ENCODE data around the gene HS3ST5. TPM values are rescaled to one million over a fixed set of nuclear protein-coding genes. Genes with fewer than 3 reads are reported as not detected.

The HS3ST5 gene
- total and polyA plus RNA-seq, 9 donors: 0.08 TPM; not detected in 8

DNA sequence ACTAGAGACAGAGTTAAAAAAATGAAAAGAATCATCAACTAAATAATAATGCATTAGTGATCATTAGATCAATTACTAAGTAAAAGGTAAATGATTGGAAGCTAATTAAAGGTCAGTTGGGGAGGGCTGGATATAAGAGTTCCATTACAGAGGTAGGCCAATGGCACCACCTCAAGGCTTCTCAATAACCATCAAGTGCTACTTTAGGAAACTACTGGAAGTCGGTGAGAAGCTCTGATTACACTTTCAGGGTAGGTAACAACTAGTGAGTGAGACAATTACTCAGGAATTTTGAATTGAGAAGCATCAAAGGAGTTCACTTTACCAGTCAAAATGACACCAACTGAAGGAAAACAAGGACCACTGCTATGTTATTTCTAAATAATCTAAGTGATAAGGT is 281.7 kb downstream of the HS3ST5 start:
- 69 to 77% (median 73%) methylated on average over 1 of the region's 1 CpG for WGBS, 3 donors

DNA sequence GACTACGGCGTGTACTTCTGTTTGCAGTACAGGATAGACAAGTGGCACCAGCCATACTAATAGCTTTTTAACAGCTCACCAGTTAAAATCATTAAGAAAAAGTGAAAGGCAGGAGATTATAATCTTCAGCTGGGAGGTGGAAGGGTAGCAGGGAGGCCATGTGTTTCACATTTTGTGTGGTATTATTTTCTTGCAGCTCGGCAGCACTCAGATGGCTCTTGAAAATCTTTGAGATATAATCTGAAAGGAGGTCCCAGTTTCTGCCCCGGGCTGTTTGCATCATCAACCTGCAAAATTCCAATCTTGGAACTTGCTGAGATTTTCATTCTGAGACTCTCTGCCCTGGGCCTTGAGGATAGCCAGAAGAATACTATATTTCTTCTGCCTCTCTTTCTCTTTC is 284.4 kb downstream of the HS3ST5 start:
- no peaks in the 10 kb centered on the region for H3K27me3 ChIP-seq
- WGBS, 3 donors: 95 to 98% (median 96%) methylated on average over 4 of the region's 4 CpGs
- intact Hi-C loops (cut with DNase I): no loop called here

More for the DNA sequence above, 281.7 kb downstream of the HS3ST5 start:
- H3K9me3 ChIP-seq: no peaks in the 10 kb centered on the region
- H3K4me3 ChIP-seq: no peak overlapping the region
- H3K4me1 ChIP-seq (ENCODE audit: insufficient read depth): no peaks in the 10 kb centered on the region
- DNase-seq: no peak
- H3K36me3 ChIP-seq: no peaks in the 10 kb centered on the region
- no peak overlapping the region for H3K27ac ChIP-seq
- intact Hi-C loops (cut with DNase I): no loop called here
- TF ChIP-seq, protein P1, sequence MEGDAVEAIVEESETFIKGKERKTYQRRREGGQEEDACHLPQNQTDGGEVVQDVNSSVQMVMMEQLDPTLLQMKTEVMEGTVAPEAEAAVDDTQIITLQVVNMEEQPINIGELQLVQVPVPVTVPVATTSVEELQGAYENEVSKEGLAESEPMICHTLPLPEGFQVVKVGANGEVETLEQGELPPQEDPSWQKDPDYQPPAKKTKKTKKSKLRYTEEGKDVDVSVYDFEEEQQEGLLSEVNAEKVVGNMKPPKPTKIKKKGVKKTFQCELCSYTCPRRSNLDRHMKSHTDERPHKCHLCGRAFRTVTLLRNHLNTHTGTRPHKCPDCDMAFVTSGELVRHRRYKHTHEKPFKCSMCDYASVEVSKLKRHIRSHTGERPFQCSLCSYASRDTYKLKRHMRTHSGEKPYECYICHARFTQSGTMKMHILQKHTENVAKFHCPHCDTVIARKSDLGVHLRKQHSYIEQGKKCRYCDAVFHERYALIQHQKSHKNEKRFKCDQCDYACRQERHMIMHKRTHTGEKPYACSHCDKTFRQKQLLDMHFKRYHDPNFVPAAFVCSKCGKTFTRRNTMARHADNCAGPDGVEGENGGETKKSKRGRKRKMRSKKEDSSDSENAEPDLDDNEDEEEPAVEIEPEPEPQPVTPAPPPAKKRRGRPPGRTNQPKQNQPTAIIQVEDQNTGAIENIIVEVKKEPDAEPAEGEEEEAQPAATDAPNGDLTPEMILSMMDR (IDR thresholded peaks at IDR 0.05): no peak
- TF ChIP-seq POLR2A (IDR thresholded peaks at IDR 0.05) (no peak), EP300 (IDR thresholded peaks at IDR 0.05) (no peak)
- H3K27me3 ChIP-seq: no peaks in the 10 kb centered on the region

GRCh38 chr6:114055763-114056162 is 287.1 kb downstream of the HS3ST5 start:
- no peaks in the 10 kb centered on the region for H3K27me3 ChIP-seq
- no peak for DNase-seq
- H3K9me3 ChIP-seq: no peaks in the 10 kb centered on the region
- TF ChIP-seq POLR2A (IDR thresholded peaks at IDR 0.05): no peak
- TF ChIP-seq, protein P1 (IDR thresholded peaks at IDR 0.05): no peak
- no peak for TF ChIP-seq EP300 (IDR thresholded peaks at IDR 0.05)
- 10 to 37% (median 18%) methylated on average over 2 of the region's 2 CpGs for WGBS, 3 donors
- intact Hi-C loops (cut with DNase I): no loop called here
- H3K4me1 ChIP-seq (ENCODE audit: insufficient read depth): no peaks in the 10 kb centered on the region
- H3K27ac ChIP-seq: no peak overlapping the region
- no peaks in the 10 kb centered on the region for H3K36me3 ChIP-seq
- no peak overlapping the region for H3K4me3 ChIP-seq

More for the DNA sequence above, 284.4 kb downstream of the HS3ST5 start:
- DNase-seq: no peak
- H3K4me1 ChIP-seq (ENCODE audit: insufficient read depth): no peaks in the 10 kb centered on the region
- no peaks in the 10 kb centered on the region for H3K9me3 ChIP-seq
- no peak overlapping the region for H3K4me3 ChIP-seq
- H3K36me3 ChIP-seq: no peaks in the 10 kb centered on the region
- no peak overlapping the region for H3K27ac ChIP-seq
- no peak for TF ChIP-seq POLR2A (IDR thresholded peaks at IDR 0.05)
- no peak for TF ChIP-seq EP300 (IDR thresholded peaks at IDR 0.05)
- TF ChIP-seq, protein P1 (IDR thresholded peaks at IDR 0.05): no peak

DNA sequence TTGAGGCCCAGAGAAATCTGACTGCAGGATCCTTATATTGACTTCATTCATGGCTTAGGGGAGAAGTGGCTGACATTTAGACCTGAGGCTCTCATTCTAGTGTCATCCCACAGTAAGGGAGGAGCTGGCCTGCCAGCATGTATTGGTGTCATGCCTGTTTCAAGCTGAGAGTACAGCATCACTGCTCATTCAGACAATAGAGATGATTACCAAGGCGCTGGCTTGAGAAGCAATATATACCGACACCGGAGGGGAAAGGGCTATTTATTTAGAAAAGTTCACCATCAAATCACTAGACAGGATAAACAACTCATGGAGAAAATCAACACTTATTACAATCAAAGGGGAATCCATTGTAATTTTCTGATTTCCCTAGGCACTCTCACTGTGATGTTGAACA is 287.5 kb downstream of the HS3ST5 start:
- Histone ChIP-seq H3K4me1 (ENCODE audit: insufficient read depth) (no peaks in the 10 kb centered on the region), H3K9me3 (no peaks in the 10 kb centered on the region), H3K36me3 (no peaks in the 10 kb centered on the region), H3K27me3 (no peaks in the 10 kb centered on the region), H3K27ac (no peak overlapping the region), H3K4me3 (no peak overlapping the region)
- no peak for DNase-seq
- 51 to 80% (median 59%) methylated on average over 3 of the region's 3 CpGs for WGBS, 3 donors
- intact Hi-C loops (cut with DNase I): no loop called here
- TF ChIP-seq, protein P1 (IDR thresholded peaks at IDR 0.05): no peak
- TF ChIP-seq POLR2A (IDR thresholded peaks at IDR 0.05): no peak
- no peak for TF ChIP-seq EP300 (IDR thresholded peaks at IDR 0.05)

Data from ovary (tissue), 9 donors.